HG02759 (cell line): Measurements from ENCODE around the gene SLC39A6.
A peak's percentile ranks its signal among the peaks of the same experiment; 100 is the strongest.
"Not testable (repeated sequence)": the region's sequence is repeated elsewhere in the genome, so short reads cannot be mapped to it uniquely, and the experiment has no call there.

ENCODE experiments used
- ATAC-seq: cut with Tn5 transposase; IDR thresholded peaks from one replicate; pipeline ENCODE4 v1.9.1; 2021; ENCODE audit warnings: mild to moderate bottlenecking, moderate library complexity; ENCODE audit not compliant: unreplicated experiment

Gene SLC39A6

GRCh38 chr18:36141576-36141975, 12.4 kb upstream of the SLC39A6 start:
- no peak for ATAC-seq

DNA sequence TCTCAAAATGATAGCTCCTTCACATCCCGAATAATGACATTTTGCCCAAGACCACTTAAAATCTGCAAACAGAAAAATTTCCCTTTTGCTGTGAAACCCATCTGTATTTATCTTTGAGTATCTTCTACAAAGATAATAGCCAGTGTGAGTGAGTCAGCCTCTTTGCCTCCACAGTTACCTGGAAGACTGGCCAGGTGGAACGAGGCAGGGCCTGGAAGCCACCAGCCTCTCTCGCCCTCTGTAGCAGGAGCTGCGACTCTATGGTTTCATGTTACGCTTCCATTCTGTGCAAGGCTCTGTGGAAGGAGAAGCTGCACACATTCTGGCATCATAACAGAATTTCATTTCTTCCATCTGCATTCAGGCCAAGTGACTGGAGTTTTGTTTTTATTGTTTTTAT, 10.1 kb upstream of the SLC39A6 start:
- no peak for ATAC-seq

- no peak for ATAC-seq
Observed at GRCh38 chr18:36135264-36135663, 6.1 kb upstream of the SLC39A6 start.

GRCh38 chr18:36132756-36133155, 3.6 kb upstream of the SLC39A6 start:
- ATAC-seq, result no peak

DNA sequence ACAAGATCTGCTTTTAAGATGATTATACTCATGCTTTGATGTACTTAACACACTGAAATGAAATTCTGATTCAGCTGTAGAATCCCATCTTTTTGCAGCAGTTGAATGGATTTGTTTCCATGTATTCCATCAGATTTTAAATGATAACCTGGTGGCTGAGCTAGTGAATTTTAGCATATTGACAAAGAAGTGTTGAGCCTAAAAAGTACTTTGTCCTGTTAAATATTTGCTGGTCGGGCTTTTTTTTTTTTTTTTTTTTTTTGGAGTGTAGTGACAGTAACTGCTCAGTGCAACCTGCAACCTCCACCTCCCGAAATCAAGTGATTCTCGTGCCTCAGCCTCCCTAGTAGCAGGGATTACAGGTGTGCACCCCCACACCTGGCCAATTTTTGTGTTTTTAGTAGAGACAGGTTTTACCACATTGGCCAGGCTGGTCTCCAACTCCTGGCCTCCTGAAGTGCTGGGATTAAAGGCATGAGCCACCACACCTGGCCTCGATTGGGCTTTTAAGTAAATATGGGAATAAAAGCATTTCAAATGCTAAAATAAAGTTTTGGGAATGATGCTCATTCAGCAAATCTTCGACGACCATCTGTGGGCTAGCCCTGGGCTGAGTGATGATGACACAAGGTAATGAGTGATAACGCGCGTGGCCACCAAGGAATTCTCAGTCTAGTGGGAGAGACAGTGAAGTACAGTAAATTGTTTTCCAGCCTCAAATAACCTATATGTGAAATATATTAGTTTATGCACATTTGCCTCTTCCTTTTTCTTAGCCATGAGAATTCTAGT, 2.7 kb upstream of the SLC39A6 start:
- ATAC-seq, result no peak

- ATAC-seq, result no peak
Observed at GRCh38 chr18:36130883-36131653, 1.9 kb upstream of the SLC39A6 start.

- peak; percentile 21 for ATAC-seq
Observed at GRCh38 chr18:36130039-36130831, 1.1 kb upstream of the SLC39A6 start.

- peak; percentile 15 for ATAC-seq
Observed at GRCh38 chr18:36128907-36129299, 237 bp downstream of the SLC39A6 start.

DNA sequence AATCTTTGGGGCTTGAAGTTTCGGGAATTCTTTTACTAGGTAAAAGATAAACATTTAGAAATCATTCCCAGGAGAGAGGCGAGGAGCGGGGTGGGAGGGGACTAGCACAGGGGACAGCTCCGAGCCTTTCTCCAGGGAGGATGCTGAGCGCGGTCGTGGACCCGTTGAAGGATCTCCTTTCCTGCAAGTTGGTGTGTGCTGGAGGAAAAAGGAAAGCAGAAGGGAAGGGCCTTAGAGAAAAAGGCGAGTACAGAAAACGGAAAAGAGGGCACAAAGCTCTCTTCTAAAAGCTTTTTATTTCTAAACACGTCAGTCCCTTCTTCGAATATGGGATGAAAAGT, 640 bp downstream of the SLC39A6 start:
- ATAC-seq, result no peak

- no peak for ATAC-seq
Observed at GRCh38 chr18:36127836-36128529, 1.2 kb downstream of the SLC39A6 start.

- no peak for ATAC-seq
Observed at GRCh38 chr18:36126668-36127067, 2.5 kb downstream of the SLC39A6 start.

DNA sequence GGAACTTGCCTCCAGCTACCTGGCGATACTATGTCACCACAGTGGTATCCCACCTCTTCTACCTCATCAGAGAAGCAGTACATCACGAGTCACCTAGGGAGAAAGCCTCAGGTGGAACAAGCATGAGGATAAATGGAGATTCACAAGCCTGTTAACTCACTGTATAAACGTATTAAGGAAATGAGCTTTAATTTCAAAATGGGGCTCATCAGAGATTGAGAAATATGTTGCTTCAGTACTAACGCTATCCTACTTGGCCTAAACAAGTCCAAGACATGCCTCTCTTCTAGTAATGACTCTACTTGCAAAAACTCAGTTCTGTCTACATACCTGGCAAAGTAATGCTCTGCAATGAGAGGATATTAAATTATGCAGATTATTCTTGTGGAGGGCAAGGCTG, 4.3 kb downstream of the SLC39A6 start:
- ATAC-seq, result no peak

DNA sequence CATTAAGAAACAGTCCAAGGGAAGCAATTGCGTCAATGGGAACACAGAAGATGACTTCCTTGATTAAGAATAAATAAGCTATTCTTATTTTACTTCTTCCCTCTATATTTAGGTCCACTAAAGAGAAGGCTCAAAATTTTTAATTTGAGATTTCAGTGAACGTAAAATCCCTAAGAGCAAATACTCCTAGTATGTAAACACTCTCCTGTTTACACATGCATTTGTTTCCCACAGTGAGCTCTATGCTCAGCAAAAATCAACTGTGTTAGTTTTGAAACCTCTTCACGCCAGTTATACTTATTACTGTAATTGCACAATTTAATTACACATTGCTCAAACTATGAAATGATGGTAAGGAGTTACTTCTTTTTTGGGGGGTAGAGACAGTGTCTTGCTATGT, 8.8 kb downstream of the SLC39A6 start:
- ATAC-seq, result no peak

DNA sequence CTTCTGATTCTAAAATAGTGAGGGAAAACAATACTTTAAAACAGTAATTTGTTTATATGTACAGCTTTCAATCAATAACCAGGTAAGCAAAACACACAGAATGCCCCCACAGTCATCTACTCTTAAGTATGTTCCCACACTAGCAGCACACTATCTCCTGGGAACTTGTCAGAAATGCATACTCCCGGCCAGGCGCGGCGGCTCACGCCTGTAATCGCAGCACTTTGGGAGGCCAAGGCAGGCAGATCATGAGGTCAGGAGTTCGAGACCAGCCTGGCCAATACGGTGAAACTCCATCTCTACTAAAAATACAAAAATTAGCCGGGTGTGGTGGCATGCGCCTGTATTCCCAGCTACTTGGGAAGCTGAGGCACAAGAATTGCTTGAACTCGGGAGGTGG, 12.4 kb downstream of the SLC39A6 start:
- ATAC-seq, result not testable (repeated sequence)

GRCh38 chr18:36114738-36115137, 14.4 kb downstream of the SLC39A6 start:
- ATAC-seq, result no peak

DNA sequence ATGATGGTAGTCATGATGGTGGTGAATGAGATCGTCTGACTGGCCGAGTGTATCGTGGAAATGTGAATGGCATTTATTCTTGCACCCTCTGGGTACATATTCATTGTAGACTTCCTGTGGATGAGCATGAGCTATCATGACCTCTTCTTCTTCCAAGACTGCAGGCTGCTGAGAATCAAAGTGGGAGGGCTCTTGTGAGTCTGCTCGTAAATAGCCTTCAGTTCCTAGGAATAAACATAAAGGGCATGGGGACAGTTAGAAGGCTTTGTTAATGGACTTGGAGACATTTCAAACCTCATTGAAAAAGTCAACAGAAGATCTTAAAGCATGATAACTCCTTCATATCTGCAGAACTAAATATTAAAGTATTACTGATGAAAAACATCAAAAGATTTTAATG, 14.9 kb downstream of the SLC39A6 start:
- no peak for ATAC-seq

DNA sequence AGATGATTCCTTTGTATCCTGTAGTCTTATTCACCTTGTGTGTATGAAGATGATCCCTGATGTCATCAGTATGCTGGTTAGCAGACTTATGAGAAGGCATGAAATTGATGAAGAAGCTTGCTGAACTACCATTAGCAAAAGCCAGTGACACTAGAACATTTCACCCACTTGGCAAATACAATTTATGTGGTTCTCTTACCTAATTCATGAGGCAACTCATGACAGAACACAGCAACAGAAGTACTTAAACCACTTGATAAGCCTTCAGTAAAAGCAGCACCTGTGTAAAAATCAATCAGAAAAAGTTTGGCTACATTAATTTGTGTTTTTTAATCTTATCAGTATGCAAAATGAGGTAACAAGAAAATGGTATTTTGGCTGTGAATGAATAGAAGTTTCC, 16.8 kb downstream of the SLC39A6 start:
- no peak for ATAC-seq

DNA sequence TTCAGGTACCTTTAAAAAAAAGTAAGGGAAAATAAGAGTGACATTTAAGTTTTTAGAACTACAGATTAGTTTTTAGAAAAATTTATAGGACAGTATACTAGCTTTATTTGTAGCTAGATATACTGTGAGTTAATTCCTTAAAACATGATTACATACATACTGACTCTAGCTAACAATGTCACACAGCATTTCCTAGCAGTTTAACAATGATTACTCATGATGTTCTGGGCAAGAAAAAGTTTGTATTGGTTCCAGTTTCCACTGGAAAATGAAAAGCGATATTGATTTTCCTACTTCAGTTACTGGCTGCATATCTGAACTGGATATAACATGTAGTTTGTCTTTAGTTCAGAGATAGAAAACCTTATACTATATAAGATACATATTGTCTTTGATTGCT, 19.4 kb downstream of the SLC39A6 start:
- no peak for ATAC-seq

DNA sequence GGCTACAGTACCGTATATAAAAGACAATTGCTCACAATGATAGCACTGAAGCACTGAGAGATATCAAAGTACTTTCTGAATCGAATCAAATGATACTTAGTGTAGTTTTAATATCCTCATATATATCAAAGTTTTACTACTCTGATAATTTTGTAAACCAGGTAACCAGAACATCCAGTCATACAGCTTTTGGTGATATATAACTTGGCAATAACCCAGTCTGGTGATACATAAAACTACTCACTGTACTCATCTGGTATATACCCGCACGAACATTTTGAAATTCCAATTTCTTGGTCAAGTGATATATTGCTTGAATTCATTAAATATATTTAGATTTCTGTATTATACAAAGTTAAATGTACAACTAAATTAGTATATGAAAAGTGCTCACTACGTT, 20.5 kb downstream of the SLC39A6 start:
- no peak for ATAC-seq

DNA sequence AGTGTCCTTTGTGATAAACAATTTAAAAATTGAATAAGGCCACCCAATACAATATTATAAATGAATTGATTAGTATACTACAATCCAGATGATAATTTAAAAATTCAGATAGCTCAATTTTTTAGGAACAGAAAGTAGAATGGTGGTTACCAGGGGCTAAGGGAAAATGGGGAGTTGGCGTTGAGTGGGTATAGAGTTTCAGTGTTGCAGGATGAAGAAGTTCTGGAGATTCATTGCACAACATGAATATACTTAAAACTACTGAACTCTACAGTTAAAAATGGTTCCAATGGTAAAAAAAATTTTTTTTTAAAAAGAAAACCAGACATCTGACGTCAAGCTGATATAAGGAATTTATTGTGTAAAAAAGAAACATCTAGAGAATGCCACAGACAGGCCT, 20.9 kb downstream of the SLC39A6 start:
- ATAC-seq, result no peak

GRCh38 chr18:36107477-36107876, 21.7 kb downstream of the SLC39A6 start:
- no peak for ATAC-seq
